ENCODE data around the gene SV2C.

The SV2C gene

DNA sequence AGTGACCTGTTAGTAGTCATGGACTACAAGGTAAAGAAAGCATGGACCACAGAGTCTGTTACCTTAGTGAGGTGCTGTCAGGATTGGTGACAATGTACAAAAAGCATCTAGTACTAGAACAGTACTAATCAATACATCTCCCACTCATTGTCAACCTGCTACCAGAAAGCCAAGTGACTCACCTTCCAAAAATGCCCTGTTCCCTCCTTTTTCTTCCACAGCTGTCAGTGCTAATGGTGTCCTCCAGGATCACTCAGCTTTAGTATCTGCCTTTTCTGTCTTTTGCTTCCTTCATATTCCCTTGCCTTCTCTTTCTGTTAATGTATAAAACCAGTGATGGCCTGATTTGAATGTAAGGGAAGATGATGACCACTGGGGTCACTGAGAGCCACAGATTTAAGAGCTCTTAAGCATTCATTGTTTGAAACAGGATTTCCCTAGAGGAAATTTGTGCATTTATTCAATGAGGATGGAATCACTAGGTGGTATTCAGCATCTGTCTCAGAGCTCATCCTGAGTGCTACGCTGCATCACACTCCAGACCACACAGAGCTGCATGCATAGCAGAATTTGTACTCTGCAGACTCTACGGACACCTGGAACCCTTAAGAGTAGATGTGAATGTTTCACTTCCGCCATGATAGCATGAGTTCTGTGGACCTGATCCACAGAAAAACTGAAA, 71.0 kb downstream of the SV2C start:
- TF ChIP-seq CTCF (IDR thresholded peaks at IDR 0.05) = no peak

- no peak for TF ChIP-seq CTCF (IDR thresholded peaks at IDR 0.05)
Measured at GRCh38 chr5:76155536-76155935, 72.4 kb downstream of the SV2C start.

GRCh38 chr5:76162335-76162734, 79.2 kb downstream of the SV2C start:
- no peak for TF ChIP-seq CTCF (IDR thresholded peaks at IDR 0.05)

DNA sequence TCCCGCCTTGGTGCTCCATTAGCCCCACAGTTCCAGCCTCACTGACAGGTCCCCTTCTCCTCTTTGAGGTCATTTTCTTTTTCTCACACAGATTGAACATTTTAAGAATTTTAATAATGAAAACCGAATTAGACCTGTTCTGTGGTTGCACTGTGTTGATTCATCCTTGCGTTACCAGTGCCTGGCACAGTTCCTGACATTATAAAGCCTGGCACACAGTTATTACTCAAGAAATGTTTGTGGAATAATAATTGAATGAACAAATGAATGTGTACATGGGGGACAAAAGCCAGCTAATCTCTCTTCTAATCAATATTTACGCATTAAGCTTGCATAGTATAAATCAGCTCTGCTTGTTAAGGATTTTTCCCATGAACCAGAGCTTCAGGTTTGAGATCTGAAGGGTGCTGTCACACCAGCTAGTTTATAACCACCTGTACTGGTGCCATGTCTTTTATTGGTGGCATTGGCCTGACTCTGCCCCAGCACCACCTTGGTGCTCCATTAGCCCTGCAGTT, 80.0 kb downstream of the SV2C start:
- no peak for TF ChIP-seq CTCF (IDR thresholded peaks at IDR 0.05)

GRCh38 chr5:76165029-76165428, 81.8 kb downstream of the SV2C start:
- no peak for TF ChIP-seq CTCF (IDR thresholded peaks at IDR 0.05)

- TF ChIP-seq CTCF (IDR thresholded peaks at IDR 0.05) = no peak
Measured at GRCh38 chr5:76165711-76166374, 82.7 kb downstream of the SV2C start.

DNA sequence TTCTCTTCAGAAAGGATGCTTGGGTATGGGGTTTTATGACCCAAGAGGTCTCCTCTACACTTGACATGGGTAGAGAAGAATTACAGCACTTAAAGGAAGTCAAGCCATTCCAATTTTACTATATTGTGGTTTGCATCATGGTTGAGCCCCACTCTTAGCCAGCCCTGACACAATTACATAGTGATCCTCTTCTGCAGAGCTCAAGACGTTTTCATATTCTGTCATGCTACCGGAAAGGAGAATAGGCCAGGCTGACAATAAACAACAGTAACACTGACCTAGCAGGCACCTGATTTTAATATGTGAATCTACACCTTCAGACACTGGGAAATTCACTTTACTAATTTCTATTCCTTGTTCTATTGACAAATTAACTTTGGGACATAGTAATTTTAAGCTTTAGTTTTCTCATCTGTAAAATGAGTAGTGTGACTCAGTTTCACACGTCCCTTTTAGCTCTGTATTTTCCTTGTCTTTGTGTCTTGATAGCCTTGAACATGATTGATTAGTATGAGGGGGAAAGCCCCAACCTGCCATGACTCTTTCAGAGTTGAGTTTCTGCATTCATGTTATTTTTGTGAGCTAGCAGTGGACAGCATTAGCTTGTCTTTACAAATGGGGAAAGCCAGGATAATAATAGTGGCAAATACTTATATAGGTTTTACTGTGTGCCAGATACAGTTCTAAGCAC, 83.8 kb downstream of the SV2C start:
- TF ChIP-seq CTCF (IDR thresholded peaks at IDR 0.05) = no peak
